Motor neuron (in vitro differentiated cells): ENCODE measurements around the gene ECM1. TPM values are rescaled to one million over a fixed set of nuclear protein-coding genes. Genes with fewer than 3 reads are reported as not detected.

Experiments used
- ATAC-seq, 8 experiments: fragments of 200-7000 bp; cut with Tn5 transposase; replicated peaks in 6 of 8; 2 replicates each; pipeline ENCODE4 v1.8.0; 2021; ENCODE audit warnings: mild to moderate bottlenecking in 8 of 8, moderate library complexity in 8 of 8
- H3K27ac ChIP-seq, 2 donors: fragments of 250-450 bp; sonication (Bioruptor Pico); 2 replicates each; pipeline ENCODE4 v1.9.0; 2021; ENCODE audit warnings: antibody characterized with exemption in 2 of 2, mild to moderate bottlenecking in 2 of 2, moderate library complexity in 1 of 2
- H3K4me1 ChIP-seq, 2 donors: fragments of 250-450 bp; sonication (Bioruptor Pico); replicated peaks in 1 of 2; 2 replicates each; pipeline ENCODE4 v1.6.1; 2021; ENCODE audit warnings: antibody characterized with exemption in 2 of 2, mild to moderate bottlenecking in 2 of 2, moderate library complexity in 1 of 2
- H3K4me3 ChIP-seq, 5 donors: fragments of 250-450 bp; sonication (Bioruptor Pico); 2 replicates each; pipeline ENCODE4 v1.9.0; 2021; ENCODE audit warnings: antibody characterized with exemption in 5 of 5, mild to moderate bottlenecking in 5 of 5, moderate library complexity in 4 of 5
- WGBS, 10 experiments: fragments of 450-650 bp; shearing (Covaris generic); methylation state at CpG; one replicate each; pipeline ENCODE4 v1.0.0; 2022; 5-methylcytosine and 5-hydroxymethylcytosine counted together
- in situ Hi-C, 9 experiments: fragments of 400-800 bp; cut with MboI; loops; one replicate each; pipeline ENCODE4 v1.15.0; 2021; ENCODE audit warnings: low sequenced_read_pairs in 9 of 9, low pct_unique_long_range_greater_than_20kb in 2 of 9; ENCODE audit not compliant: unreplicated experiment in 9 of 9
- total RNA-seq, 8 experiments: library from RNA; unstranded; fragments of 300-600 nt; gene quantifications; 2 replicates each; pipeline versions ENCODE4 v1.2.3 to v1.2.4, GENCODE V29; 2022

ECM1 gene
- total RNA-seq, 8 experiments from 2014 or later = 1.4 to 73.4 (median 3.5) TPM

DNA sequence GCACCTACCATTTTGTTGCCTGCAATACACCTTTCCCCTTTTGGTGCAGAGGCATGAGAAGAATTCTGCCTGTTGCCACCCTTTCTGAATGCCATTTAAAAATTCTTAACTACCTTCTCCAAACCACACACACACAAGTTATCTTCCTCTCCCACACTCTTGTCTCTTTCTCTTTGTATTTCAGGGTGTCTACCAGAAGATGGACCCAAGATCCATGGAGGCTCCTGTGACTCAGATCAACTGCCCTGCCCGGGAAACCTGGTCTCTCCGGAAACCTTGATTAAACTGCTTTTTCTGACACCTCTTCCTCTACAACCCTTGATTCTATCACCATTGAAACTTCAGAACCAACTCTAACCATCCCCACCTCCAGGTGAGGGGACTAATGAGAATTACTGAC, 23.0 kb upstream of the ECM1 start:
- in situ Hi-C loops = no loop called here
- no peak overlapping the region for H3K27ac ChIP-seq
- peak in 1 of 8 experiments; percentile 6 for ATAC-seq
- WGBS, 10 experiments = 0 to 67% (median 34%) methylated on average over 1 to 2 of the region's 2 CpGs; no CpG with 5 or more reads in 4 of the 10 experiments
- H3K4me1 ChIP-seq = peaks cover 5 to 6% of the 10 kb centered on the region in 2 donors
- no peak overlapping the region for H3K4me3 ChIP-seq

DNA sequence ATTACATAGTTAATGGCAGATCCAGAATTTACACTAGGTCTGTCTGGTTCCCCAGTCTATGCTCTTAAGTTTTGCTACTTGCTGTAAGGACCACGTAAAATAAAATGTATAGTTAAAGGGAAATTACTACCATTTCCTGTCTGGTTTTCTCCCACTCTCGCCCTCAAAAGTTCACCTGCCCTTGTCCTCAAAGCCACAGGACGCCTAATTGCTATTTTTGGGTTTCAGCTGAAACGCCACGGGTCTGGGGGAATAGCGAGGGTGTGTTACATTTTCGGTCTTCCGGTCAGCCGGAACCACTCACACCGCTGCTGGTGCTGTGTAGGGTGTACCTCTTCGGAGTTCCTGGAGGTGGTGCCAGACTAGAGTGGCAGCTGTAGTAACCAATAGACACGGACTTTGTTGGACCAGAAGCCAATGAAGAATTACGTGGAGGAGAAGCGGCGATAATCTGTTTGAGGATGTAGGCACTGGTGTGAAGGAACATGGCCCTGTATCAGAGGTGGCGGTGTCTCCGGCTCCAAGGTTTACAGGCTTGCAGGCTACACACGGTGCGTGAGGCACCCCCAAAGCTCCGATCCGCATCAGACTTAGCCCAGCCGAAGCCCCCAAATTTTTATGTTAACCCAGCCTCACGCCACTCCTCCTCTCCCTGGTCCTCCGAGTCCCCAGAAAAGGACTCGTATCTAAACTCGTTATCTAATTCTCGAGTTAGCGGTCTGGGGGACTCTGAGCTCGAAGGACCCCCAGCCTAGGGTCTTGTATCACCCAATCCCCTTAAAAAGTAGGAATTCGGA, 20.7 kb upstream of the ECM1 start, which contains the start of gene TARS2:
TSS of gene TARS2 (plus strand) at position 454 of the 797 bp plus-strand sequence. CDS start at position 486, 32 bp downstream.
- 0 to 3% (median 0%) methylated on average over 1 to 26 of the region's 30 CpGs; no CpG with 5 or more reads in 2 of the 10 experiments for WGBS, 10 experiments
- ATAC-seq = peak; percentile 100
- H3K4me3 ChIP-seq = peak within 1 kb of the TSS; percentile 78 to 92 (median 83)
- H3K4me1 ChIP-seq = peaks cover 5 to 6% of the 10 kb centered on the region in 2 donors
- peak within 1 kb of the TSS; percentile 79 to 86 for H3K27ac ChIP-seq
- in situ Hi-C loops = no loop called here

DNA sequence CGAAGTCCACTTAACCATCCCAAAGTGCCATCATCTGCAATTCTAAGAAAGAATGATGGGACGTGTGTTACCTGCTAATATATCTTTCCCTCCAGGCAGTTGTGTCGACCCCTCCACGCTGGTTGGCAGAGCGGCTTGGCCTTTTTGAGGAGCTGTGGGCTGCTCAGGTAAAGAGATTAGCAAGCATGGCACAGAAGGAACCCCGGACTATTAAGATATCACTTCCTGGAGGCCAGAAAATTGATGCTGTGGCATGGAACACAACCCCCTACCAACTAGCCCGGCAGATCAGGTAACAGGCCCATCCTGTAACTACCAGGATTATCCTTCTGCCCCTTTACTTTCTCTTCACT, 20.2 kb upstream of the ECM1 start:
- peak overlapping the region; percentile 78 to 92 (median 83) for H3K4me3 ChIP-seq
- H3K27ac ChIP-seq = peak overlapping the region; percentile 79 to 86
- H3K4me1 ChIP-seq = peaks cover 5 to 6% of the 10 kb centered on the region in 2 donors
- in situ Hi-C loops = no loop called here
- no peak for ATAC-seq
- 0 to 20% (median 6%) methylated on average over 1 to 7 of the region's 7 CpGs; no CpG with 5 or more reads in 4 of the 10 experiments for WGBS, 10 experiments

DNA sequence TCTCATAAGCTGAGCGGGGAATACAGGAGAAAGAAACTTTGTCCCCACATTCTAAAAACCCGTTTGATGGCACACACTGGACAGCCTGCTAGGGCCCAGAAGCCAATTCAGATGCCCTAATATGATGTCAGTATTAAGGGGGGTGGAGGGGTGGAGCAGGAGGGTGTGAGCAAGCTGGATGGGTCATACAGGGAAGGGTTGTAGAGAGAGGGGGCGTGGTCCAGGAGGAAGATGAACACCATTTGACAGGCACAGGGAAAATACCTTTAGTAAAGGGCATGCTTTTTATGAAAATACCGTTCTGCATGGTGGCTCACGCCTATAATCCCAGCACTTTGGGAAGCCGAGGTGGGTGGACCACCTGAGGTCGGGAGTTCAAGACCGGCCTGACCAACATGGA, 14.7 kb upstream of the ECM1 start:
- peaks cover 1 to 2% of the 10 kb centered on the region in 2 donors for H3K4me1 ChIP-seq
- H3K4me3 ChIP-seq = no peak overlapping the region
- H3K27ac ChIP-seq = no peak overlapping the region
- 60 to 100% (median 95%) methylated on average over 1 to 7 of the region's 8 CpGs; no CpG with 5 or more reads in 2 of the 10 experiments for WGBS, 10 experiments
- ATAC-seq = no peak
- in situ Hi-C loops = no loop called here

DNA sequence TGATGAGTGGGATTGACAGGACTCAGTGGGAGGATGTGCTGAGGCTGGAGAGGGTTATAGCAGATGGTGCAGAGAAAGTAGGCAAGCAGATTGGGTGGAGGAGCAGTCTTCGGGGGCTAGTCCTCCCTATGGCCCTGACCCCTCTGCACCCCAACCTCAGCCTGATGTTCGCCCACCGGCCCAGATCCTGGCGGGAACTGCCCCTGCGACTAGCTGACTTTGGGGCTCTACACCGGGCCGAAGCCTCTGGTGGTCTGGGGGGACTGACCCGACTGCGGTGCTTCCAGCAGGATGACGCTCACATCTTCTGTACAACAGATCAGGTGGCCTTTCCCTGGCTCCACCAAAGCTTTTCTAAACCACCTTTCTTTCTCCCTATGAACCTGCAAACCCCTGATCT, 9.6 kb upstream of the ECM1 start:
- Histone ChIP-seq H3K4me1 (no peaks in the 10 kb centered on the region), H3K27ac (no peak overlapping the region), H3K4me3 (no peak overlapping the region)
- no peak for ATAC-seq
- in situ Hi-C loops = no loop called here
- 88 to 100% (median 100%) methylated on average over 1 to 6 of the region's 10 CpGs; no CpG with 5 or more reads in 4 of the 10 experiments for WGBS, 10 experiments

DNA sequence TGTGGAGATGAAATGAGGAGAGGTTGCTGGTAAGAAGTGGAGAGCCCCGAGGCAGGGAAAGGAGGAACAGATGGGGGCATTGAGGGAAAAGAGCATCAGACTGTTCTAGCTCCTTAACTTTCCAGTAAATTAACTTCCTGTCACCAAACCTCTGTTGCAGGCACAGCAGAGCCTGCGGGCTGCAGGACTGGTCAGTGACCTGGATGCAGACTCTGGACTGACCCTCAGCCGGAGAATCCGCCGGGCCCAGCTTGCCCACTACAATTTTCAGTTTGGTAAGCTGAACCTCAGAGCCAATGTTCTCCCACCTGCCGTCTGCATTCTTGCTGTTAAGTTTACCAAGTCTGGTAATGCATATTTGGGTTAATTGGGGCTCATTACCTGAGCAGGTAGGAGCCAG, 2.5 kb upstream of the ECM1 start:
- H3K4me3 ChIP-seq = no peak overlapping the region
- H3K27ac ChIP-seq = no peak overlapping the region
- in situ Hi-C loops = no loop called here
- ATAC-seq = no peak
- WGBS, 10 experiments = 67 to 100% (median 92%) methylated on average over 1 to 5 of the region's 6 CpGs; no CpG with 5 or more reads in 3 of the 10 experiments
- H3K4me1 ChIP-seq = peaks cover 17 to 19% of the 10 kb centered on the region in 2 donors

DNA sequence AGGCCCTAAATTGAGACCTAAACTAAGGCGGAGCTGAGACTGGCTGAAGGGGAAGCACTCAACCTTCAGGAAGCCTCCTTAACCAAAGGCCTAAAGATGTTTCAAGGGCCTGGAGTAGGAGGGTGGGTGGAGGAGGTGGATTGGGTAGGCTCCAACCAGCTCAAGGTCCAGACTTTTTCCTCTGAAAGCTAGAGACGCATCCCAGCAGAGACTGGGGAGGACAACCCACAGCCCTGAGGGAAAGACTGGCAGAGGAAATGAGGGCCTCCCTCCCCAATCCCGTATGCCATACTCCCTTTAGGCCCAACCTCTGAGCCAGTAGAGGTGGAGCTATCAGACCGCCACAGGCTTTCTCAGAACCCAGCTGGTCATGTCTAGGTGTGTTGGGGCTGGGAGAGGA, 1.1 kb downstream of the ECM1 start:
- H3K4me3 ChIP-seq = no peak overlapping the region
- in situ Hi-C loops = no loop called here
- peak overlapping the region in 1 of 2 donors; percentile 81 for H3K27ac ChIP-seq
- 32 to 92% (median 58%) methylated on average over 2 of the region's 4 CpGs; no CpG with 5 or more reads in 6 of the 10 experiments for WGBS, 10 experiments
- ATAC-seq = peak in 2 of 8 experiments; percentile 21 to 39
- peaks cover 17 to 19% of the 10 kb centered on the region in 2 donors for H3K4me1 ChIP-seq

DNA sequence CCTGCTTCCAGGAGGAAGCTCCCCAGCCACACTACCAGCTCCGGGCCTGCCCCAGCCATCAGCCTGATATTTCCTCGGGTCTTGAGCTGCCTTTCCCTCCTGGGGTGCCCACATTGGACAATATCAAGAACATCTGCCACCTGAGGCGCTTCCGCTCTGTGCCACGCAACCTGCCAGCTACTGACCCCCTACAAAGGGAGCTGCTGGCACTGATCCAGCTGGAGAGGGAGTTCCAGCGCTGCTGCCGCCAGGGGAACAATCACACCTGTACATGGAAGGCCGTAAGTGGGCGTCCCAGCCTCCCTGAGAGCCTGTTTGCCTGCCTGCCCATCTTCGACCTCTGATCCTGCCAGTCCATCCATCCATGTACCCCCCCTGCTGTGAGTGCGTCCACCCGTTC, 3.6 kb downstream of the ECM1 start:
- H3K4me3 ChIP-seq = no peak overlapping the region
- peaks cover 18 to 19% of the 10 kb centered on the region in 2 donors for H3K4me1 ChIP-seq
- in situ Hi-C loops = no loop called here
- no peak overlapping the region for H3K27ac ChIP-seq
- WGBS, 10 experiments = 80 to 100% (median 96%) methylated on average over 2 to 11 of the region's 12 CpGs; no CpG with 5 or more reads in 3 of the 10 experiments
- ATAC-seq = no peak

DNA sequence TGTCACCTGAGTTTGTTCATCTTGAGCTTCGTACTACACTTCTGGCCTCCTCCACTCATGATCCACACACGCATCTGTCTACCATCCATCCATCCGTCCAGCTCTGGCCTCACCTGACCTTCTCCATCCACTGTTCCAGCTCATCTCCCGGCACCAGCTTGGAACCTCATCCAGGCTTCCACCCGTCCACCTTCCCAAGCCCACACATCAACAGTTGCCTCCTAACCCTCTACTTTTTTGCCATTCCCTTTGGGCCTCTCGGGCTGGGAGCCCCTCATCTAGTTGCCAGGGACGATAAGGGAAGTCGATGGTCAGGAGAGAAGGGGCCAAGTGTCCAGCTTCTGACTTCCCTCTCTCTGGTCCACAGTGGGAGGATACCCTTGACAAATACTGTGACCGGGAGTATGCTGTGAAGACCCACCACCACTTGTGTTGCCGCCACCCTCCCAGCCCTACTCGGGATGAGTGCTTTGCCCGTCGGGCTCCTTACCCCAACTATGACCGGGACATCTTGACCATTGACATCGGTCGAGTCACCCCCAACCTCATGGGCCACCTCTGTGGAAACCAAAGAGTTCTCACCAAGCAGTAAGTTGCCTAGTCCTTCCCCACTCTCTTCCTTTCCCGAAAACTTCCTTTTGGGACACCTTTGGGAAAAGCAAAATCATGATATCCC, 4.2 kb downstream of the ECM1 start:
- in situ Hi-C loops = no loop called here
- Histone ChIP-seq H3K4me1 (peaks cover 19 to 22% of the 10 kb centered on the region in 2 donors), H3K4me3 (no peak overlapping the region), H3K27ac (no peak overlapping the region)
- no peak for ATAC-seq
- WGBS, 10 experiments = 76 to 100% (median 91%) methylated on average over 2 to 13 of the region's 17 CpGs; no CpG with 5 or more reads in 1 of the 10 experiments

DNA sequence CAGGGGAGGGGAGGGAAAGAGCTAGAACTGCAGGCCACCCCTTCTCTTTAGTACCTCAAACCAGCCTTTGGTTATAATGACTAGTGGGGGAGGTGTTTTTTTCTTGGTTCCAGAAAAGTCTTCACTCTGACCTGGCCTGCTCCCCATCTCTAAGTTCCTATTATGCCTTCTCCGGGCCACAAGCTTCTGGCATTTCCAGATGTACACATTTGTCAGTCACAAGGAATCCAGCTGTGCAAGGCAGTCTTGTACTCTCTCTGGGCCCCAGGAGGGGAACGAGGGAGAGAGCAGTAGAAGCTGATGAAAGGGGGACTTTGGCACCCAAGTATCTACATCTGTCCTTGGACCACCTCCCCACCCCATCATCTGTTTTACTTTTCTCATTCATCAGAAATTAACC, 4.9 kb downstream of the ECM1 start:
- no peak overlapping the region for H3K27ac ChIP-seq
- H3K4me1 ChIP-seq = peaks cover 16 to 18% of the 10 kb centered on the region in 2 donors
- no peak overlapping the region for H3K4me3 ChIP-seq
- ATAC-seq = peak in 1 of 8 experiments; percentile 3
- in situ Hi-C loops = no loop called here
- 0 to 100% (median 83%) methylated on average over 1 to 2 of the region's 2 CpGs; no CpG with 5 or more reads in 7 of the 10 experiments for WGBS, 10 experiments

DNA sequence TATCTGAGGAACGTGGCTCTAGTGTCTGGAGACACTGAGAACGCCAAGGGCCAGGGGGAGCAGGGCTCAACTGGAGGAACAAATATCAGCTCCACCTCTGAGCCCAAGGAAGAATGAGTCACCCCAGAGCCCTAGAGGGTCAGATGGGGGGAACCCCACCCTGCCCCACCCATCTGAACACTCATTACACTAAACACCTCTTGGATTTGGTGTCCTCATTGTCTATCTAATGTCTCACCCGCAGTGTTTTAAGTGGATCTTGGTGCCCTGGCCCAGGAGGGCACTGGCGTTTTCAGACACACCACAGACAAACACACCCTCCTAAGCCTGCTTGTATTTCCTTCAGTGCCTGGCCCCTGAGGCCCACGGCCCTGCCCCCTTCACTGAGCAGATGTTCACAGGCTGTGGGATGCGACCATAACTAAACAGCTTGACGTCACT, 5.5 kb downstream of the ECM1 start:
- no peak overlapping the region for H3K4me3 ChIP-seq
- ATAC-seq = peak in 3 of 8 experiments; percentile 14 to 33 (median 27)
- 0 to 100% (median 80%) methylated on average over 1 to 6 of the region's 7 CpGs; no CpG with 5 or more reads in 1 of the 10 experiments for WGBS, 10 experiments
- in situ Hi-C loops = no loop called here
- no peak overlapping the region for H3K27ac ChIP-seq
- peaks cover 10 to 12% of the 10 kb centered on the region in 2 donors for H3K4me1 ChIP-seq

DNA sequence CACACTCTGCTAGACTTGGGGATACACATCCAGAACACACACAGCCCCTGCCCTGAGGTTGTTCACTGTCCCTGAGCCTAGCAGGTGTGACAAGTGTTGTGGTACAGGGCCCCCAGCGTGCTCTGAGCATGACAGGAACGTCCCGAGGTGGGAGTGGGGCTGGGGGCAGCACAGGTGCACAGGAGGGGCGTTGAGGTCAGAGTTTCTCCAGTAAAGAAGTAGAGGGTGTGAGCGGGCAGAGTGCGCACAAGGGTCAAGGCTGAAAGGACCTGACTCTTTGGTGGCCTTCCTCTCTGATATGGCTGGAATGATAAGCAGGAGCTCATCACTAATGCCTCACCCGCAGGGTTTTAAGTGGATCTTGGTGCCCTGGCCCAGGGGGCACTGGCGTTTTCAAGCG, 6.4 kb downstream of the ECM1 start:
- in situ Hi-C loops = no loop called here
- no peak overlapping the region for H3K4me3 ChIP-seq
- peaks cover 1 to 6% of the 10 kb centered on the region in 2 donors for H3K4me1 ChIP-seq
- 83 to 100% (median 93%) methylated on average over 1 to 5 of the region's 9 CpGs; no CpG with 5 or more reads in 5 of the 10 experiments for WGBS, 10 experiments
- no peak for ATAC-seq
- no peak overlapping the region for H3K27ac ChIP-seq

DNA sequence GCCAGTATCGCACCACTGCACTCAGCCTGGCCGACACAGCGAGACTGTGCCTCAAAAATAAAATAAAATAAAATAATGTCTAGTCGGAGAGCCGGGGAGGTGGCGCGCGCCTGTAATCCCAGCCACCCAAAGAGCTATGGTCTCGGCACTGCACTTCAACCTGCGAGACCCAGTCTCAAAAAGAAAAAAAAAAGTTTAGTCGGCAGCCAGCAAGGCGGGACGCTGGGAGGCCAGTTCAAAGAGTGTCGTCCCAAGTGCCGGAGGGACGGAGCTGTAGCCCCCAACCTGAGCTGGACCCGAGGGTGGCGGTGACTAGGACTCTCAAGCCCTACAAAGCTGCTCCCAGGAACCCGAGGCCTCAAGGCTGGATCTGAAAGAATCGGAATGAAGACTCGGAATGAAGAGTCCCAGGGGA, 7.0 kb downstream of the ECM1 start:
- H3K27ac ChIP-seq = peak overlapping the region in 1 of 2 donors; percentile 25
- peaks cover 0 to 6% of the 10 kb centered on the region in 2 donors for H3K4me1 ChIP-seq
- 18 to 100% (median 40%) methylated on average over 2 to 19 of the region's 21 CpGs; no CpG with 5 or more reads in 2 of the 10 experiments for WGBS, 10 experiments
- in situ Hi-C loops = no loop called here
- no peak for ATAC-seq
- H3K4me3 ChIP-seq = peak overlapping the region; percentile 52 to 76 (median 63)
